ENCODE measurements around the gene LMX1B.

The LMX1B gene

DNA sequence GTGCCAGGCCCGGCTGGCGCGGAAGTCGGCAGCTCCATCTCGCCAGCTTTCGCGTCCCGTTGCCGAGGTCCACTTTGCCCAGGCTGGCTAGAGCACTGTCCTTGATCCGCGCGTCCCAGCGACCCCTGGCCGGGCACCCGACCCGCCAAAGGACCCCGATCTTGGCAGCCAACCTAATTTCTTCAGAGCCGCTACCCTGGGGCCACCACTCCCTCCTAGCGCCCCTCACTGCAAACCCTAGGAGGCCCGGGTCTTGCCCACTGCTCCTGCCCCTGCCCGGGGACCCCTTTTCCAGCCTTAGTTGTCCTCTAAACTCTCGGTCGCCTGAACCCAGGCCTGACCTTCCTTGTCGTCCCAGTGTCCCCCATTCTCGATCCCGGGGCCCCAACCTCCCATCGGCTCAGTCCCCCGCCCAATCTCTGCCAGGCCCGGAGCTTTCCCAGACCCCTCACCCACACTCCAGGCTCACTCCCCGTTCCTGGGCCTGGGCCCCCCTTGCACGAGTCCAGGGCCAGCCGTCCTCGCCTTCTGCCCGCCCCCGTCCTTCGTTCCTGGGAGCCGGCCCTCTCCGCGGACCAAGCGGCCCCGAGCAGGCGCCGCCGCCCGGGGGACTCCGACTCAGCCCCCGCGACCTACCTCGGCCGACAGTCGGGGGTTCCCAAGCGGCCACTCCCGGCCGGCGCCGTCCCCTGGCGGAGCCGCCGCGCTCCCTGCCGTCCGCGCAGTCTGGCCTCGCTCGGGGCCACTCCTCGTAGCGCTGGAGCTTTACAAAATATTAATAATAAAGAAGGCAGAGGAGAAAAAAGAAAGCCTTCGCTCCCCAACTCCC, 701 bp upstream of the LMX1B start:
- peaks cover 100% of the 10 kb centered on the region for H3K27me3 ChIP-seq
- H3K27ac ChIP-seq: no peak overlapping the region
- H3K4me3 ChIP-seq (ENCODE audit: low read depth in 1 of 2, low read length in 1 of 2): peak overlapping the region in 1 of 2 experiments; percentile 10
- TF ChIP-seq, protein P1, sequence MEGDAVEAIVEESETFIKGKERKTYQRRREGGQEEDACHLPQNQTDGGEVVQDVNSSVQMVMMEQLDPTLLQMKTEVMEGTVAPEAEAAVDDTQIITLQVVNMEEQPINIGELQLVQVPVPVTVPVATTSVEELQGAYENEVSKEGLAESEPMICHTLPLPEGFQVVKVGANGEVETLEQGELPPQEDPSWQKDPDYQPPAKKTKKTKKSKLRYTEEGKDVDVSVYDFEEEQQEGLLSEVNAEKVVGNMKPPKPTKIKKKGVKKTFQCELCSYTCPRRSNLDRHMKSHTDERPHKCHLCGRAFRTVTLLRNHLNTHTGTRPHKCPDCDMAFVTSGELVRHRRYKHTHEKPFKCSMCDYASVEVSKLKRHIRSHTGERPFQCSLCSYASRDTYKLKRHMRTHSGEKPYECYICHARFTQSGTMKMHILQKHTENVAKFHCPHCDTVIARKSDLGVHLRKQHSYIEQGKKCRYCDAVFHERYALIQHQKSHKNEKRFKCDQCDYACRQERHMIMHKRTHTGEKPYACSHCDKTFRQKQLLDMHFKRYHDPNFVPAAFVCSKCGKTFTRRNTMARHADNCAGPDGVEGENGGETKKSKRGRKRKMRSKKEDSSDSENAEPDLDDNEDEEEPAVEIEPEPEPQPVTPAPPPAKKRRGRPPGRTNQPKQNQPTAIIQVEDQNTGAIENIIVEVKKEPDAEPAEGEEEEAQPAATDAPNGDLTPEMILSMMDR (IDR thresholded peaks at IDR 0.05): no peak
- no peaks in the 10 kb centered on the region for H3K9me3 ChIP-seq
- peaks cover 10 to 26% of the 10 kb centered on the region in 2 experiments for H3K4me1 ChIP-seq (ENCODE audit: control insufficient read depth in 1 of 2, insufficient read depth in 1 of 2, low read depth in 1 of 2, low read length in 1 of 2)
- no peaks in the 10 kb centered on the region for H3K36me3 ChIP-seq

DNA sequence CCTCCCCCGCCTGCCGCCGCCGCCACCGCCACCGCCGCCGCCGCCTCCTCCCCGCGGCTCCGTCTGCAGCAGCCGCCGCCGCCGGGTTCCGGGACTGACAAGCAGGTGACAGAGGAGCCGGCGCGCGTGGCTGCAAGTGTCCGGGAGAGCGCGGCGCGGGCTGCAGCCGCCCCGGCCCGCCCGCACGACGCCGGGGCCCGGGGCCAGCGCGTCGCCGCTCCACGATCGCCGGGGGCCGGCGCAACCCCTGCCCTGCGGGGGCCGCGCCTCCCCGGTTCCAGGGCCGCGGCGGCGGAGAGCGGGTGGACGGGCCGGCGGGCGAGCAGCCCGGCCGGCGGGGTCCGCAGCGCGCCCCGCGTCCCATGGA, 343 bp downstream of the LMX1B start:
- Histone ChIP-seq H3K4me1 (ENCODE audit: control insufficient read depth in 1 of 2, insufficient read depth in 1 of 2, low read depth in 1 of 2, low read length in 1 of 2) (peaks cover 12 to 31% of the 10 kb centered on the region in 2 experiments), H3K27ac (no peak overlapping the region), H3K9me3 (no peaks in the 10 kb centered on the region), H3K4me3 (ENCODE audit: low read depth in 1 of 2, low read length in 1 of 2) (no peak overlapping the region), H3K36me3 (no peaks in the 10 kb centered on the region), H3K27me3 (peaks cover 100% of the 10 kb centered on the region)
- TF ChIP-seq, protein P1 (IDR thresholded peaks at IDR 0.05): no peak

DNA sequence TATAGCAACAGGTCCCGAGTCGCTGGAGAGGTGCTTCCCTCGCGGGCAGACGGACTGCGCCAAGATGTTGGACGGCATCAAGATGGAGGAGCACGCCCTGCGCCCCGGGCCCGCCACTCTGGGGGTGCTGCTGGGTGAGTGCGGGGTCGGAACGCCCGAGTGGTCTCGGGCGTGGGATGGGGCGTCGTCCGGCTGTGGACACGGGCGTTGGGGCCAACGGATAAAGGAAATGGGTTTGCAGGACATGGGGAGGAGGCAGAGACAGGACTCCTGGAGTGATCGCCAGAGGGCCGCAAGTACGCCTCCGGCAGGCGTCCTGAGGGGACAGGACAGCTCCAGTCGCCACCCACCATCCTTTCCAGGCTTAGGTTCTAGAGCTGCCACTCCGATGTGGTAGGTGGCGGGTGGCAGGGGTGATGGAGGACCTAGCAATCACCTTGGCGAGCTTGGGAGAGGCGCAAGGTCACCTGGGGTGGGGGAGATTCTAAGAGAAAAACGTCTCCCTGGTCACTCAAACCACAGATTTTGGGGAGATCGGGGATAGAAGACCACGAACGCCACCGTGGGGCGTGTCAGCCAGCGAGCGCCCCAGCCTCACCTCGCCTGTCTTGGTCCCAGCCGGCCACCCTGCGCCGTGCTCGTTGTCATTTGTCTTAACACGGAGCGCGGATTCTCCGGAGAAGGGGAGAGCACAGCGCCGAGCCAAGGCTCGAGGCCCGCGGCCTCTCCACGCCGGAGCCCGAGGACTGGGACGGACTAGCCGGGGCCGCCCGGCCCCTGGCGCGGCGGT, 922 bp downstream of the LMX1B start:
- peaks cover 100% of the 10 kb centered on the region for H3K27me3 ChIP-seq
- H3K27ac ChIP-seq: no peak overlapping the region
- peaks cover 12 to 31% of the 10 kb centered on the region in 2 experiments for H3K4me1 ChIP-seq (ENCODE audit: control insufficient read depth in 1 of 2, insufficient read depth in 1 of 2, low read depth in 1 of 2, low read length in 1 of 2)
- H3K9me3 ChIP-seq: no peaks in the 10 kb centered on the region
- H3K36me3 ChIP-seq: no peaks in the 10 kb centered on the region
- H3K4me3 ChIP-seq (ENCODE audit: low read depth in 1 of 2, low read length in 1 of 2): no peak overlapping the region
- TF ChIP-seq, protein P1 (IDR thresholded peaks at IDR 0.05): no peak

DNA sequence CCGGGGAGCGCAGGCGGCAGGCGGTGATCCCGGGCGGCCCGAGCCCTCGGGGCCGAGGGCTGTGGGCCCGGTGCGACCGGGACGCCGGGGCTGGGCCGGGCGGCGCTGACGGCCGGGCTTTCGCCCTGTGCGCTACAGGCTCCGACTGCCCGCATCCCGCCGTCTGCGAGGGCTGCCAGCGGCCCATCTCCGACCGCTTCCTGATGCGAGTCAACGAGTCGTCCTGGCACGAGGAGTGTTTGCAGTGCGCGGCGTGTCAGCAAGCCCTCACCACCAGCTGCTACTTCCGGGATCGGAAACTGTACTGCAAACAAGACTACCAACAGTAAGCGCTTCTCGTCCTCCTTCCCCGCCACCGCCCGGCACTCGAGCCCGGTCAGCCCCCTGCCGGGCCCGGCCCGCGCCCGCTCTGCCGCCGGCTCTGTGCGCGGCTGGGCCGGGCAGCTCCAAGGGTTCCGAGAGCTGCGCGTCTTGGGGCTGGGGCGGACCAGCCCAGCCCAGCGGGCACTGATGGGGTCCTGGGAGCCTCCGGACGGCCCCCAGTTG, 1.6 kb downstream of the LMX1B start:
- TF ChIP-seq, protein P1 (IDR thresholded peaks at IDR 0.05): no peak
- Histone ChIP-seq H3K4me3 (ENCODE audit: low read depth in 1 of 2, low read length in 1 of 2) (no peak overlapping the region), H3K4me1 (ENCODE audit: control insufficient read depth in 1 of 2, insufficient read depth in 1 of 2, low read depth in 1 of 2, low read length in 1 of 2) (peaks cover 12 to 31% of the 10 kb centered on the region in 2 experiments), H3K9me3 (no peaks in the 10 kb centered on the region), H3K36me3 (no peaks in the 10 kb centered on the region), H3K27me3 (peaks cover 100% of the 10 kb centered on the region), H3K27ac (no peak overlapping the region)

DNA sequence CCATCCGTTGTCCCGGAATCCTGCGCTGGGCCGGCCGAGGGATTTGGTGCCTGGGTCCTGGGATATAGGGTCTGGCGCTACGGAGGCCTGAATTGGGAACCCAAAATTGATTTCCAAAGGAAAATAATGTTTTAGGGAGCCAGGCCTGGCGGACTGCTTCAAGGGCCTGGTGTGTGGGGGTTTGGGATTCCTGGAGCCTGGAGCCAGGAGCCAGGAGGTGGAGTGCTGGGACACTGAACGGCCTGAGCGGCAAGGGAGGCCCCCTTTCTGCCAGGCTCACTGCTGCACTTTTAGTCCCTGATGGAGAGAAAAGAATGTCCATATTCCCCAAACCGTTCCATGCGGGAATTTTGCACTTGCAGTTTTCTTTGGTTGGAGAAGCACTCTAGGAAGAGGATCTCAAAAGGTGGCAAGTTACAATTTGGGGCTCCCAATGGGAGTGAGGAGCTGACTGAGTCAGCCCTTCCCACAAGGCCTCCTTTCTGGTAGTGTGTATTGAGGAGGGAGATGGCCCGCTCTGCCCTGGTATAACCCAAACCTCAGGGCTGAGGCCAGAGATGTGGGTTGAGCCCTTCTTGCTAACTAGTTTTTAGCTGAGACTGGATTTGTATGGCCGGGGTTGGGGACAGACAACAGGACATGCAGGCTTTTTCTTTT, 2.2 kb downstream of the LMX1B start:
- Histone ChIP-seq H3K4me3 (ENCODE audit: low read depth in 1 of 2, low read length in 1 of 2) (no peak overlapping the region), H3K27me3 (peaks cover 100% of the 10 kb centered on the region), H3K36me3 (no peaks in the 10 kb centered on the region), H3K4me1 (ENCODE audit: control insufficient read depth in 1 of 2, insufficient read depth in 1 of 2, low read depth in 1 of 2, low read length in 1 of 2) (peaks cover 12 to 31% of the 10 kb centered on the region in 2 experiments), H3K9me3 (no peaks in the 10 kb centered on the region), H3K27ac (no peak overlapping the region)
- TF ChIP-seq, protein P1 (IDR thresholded peaks at IDR 0.05): no peak
